Kasumi-1 (cell line): Measurements from ENCODE around the gene INIP.
"Not testable (repeated sequence)": the region's sequence is repeated elsewhere in the genome, so short reads cannot be mapped to it uniquely, and the experiment has no call there.

Experiments
- DNase-seq, 2 experiments: peaks; one replicate each; lab custom pipeline; 2025; lab: John Stamatoyannopoulos, UW

Gene INIP

DNA sequence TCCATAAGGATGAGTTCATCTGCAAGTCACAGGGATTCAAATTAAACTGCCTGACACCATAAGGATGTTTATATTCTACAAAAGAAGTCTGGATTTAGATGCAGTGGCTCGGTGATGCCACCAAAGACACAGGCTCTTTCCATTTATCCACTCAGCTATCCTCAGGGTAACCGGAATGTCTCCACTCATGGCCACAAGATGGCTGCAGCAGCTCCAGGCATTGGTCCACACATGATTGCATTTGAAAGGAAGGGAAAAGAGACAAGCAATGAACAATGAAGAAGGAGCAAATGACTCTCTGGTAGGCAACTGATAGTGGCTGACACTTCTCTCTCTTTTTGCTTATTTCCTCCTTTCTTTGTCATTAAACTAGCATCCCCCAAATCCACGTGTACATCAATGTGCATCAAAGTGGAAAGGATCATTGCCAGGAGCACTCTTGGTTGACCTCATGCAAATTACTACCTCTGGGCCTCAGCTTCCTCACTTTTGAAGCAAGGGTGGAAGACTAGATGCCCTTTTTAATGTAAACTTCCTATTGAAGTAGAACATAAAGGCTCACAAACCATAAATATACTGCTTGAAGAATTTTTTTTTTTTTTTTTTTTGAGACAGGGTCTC, 25.4 kb upstream of the INIP start:
- DNase-seq: no peak

DNA sequence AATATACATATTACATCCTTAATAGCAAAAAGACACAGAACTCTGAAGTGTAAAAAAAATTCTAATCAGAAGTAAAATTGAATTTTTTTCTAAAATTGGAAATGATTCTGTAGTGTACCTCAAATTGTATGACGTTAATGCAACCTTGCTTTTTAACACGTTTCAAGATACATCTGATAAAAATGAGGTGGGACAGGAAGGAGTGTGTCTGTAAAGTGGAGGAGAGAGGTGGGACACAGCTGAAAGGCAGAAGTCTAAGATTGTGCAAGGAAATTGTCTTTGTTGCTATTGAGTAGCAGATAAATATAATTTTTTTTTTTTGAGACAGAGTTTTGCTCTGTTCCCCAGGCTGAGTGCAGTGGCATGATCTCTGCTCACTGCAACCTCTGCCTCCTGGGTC, 17.0 kb upstream of the INIP start:
- DNase-seq: no peak

DNA sequence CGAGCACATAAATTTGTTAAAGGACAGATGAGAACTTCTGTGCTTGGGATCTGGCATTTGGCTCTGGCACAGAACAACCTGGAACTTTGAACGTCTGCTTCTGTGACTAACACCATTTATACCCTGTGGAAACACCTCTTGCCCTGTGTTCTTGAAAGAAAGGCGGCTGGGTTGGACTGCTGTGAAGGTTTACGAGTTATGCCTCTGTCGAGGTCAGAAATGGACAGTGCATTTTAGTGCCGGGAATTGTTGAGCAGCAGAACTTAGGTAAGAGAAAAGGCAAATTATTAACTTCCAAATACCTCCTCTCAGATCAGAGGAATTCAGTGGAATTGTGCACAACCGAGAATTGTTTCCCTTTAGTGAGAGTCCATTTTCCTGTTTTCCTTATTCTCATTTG, 14.1 kb upstream of the INIP start:
- DNase-seq: no peak

DNA sequence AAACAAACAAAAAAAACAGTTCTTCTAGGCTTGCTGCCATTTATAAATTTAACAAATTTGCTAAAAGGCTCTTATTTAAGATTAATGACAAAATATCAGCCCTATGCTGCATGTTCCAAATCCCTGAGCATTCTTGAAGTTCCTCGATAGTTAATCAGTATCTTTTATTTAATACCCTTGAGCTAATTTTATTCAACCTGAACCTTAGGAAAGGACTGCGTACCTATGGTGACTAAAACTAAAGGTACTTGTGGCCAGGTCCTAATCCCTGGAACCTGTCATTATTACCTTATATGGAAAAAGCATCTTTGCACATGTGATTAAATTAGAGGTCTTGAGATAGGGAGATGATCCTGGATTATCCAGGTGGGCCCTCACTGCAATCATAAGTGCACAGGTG, 10.5 kb upstream of the INIP start:
- DNase-seq: no peak

DNA sequence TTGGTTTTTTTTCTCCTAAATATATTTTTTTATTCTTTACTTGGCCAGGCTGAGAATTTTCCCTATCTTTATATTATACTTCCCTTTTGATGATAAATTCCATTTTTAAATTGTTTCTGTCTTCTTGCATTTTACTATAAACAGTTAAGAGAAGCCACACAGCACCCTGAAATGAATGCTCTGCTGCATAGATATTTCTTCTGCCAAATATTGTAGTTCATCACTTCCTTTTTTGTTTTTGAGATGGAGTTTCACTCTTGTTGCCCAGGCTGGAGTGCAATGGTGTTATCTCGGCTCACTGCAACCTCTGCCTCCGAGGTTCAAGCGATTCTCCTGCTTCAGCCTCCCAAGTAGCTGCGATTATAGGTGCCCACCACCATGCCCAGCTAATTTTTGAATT, 8.5 kb upstream of the INIP start:
- DNase-seq: no peak

DNA sequence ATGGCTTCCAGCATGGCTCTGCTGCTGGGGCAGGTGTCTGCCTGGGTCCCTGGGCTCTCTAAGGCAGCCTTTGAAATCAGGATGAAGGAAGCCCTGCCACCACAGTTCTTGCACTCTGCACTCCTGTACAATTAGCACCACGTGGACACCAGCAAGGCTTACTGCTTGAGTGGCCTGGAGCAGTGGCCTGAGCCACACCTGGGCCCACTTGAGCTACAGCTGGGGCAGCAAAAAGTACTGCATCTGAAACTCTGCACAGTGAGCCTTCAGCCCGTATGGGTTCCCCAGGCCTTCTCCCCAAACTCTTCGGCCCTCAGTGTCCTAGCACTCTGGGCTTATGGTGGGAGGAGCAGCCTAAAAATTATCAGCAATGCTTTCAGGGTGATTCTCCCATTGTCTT, 8.0 kb upstream of the INIP start:
- DNase-seq: no peak

DNA sequence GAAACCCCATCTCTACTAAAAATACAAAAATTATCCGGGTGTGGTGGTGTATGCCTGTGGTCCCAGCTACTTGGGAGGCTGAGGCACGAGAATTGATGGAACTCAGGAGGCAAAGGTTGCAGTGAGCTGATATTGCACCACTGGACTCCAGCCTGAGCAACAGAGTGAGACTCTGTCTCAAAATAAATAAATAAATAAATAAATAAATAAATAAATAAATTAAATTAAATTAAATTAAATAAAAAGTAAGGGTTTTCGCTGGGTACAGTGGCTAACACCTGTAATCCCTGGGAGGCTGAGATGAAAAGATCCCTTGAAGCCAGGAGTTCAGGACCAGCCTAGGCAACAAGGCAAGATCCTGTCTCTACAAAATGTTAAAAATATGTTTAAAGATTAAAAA, 4.8 kb upstream of the INIP start:
- not testable (repeated sequence) for DNase-seq

DNA sequence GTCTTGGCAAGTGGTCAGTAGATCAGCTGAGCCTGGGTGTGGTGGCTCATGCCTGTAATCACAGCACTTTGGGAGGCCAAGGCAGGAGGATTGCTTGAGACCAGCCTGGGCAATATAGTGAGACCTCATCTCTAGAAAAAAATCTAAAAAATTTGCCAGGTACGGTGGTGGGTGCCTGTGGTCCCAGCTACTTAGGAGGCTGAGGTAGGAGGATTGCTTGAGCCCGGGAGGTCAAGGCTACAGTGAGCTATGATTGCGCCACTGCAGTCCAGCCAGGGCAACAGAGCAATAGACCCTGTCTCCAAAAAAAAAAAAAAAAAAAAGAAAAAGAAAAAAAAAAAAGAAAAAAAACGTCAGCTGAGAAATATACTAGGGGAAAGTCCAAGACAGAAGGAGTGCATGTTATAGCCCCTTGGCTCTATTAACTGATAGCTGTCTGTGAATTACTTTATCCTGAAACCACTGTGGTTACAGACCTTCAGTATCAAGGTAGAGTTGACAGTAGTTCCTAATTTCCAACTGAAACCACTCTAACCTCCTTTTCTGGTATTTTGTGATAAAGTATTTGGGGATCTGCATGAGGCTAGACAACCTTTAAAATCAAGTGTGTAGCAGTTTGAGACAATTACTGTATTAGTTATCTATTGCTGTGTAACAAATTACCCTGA, 2.3 kb upstream of the INIP start:
- no peak for DNase-seq

DNA sequence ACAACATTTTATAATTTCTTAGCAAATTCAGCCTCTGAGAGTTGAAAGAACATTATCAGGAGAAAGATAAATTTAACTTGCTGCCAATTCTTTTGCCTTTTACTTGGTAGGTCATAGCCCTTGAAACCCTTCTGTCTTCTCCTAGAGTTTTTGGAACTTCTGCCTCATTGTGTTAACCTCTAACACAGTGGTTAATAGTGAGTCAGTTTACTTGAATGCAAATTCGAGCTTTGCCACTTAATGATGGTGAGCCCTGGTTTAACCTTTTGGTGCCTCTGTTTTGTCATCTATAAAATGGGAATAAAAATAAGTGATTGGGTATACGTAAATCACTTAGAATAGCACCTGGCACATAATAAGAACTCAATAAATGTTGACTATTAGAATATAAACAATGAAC, 1.8 kb upstream of the INIP start:
- no peak for DNase-seq

DNA sequence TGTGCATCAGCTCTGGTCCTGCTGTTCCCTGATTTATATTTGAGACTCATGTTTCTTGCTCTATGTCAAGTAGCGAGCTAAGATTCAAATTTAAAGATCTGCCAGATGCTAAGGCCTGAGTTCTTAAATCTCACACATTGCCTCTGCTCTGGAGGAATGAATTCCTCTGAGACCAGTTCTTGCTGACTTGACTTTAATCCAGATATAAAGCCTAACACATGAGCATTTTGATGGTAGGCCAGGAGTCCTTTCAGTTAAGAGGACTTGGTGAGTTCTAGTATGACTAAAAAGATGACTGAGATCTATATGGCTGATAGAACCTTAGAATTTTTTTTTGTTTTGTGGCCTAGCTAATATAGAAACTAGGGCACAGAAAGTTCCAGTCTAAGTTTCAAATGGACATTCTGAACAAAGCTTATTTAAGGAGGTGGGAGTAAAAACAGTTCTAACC, 1.3 kb upstream of the INIP start:
- DNase-seq: no peak

DNA sequence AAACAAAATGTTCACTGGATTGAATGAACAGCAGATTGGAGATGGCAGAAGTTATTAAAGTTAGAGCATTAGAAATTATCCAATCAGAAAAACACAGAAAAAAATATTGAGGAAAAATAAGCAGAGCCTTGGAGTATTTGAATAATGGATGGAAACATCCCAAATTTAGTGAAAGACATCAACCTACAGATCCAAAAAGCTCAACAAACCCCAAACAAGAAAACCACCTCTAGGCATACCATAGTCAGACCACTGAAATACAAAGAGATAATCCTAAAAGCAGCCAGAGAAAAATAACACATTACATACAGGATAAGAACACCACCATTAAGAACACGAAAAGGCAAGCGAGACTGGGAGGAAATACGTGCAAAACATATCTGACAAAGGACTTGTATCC, 5.2 kb downstream of the INIP start:
- DNase-seq: no peak

DNA sequence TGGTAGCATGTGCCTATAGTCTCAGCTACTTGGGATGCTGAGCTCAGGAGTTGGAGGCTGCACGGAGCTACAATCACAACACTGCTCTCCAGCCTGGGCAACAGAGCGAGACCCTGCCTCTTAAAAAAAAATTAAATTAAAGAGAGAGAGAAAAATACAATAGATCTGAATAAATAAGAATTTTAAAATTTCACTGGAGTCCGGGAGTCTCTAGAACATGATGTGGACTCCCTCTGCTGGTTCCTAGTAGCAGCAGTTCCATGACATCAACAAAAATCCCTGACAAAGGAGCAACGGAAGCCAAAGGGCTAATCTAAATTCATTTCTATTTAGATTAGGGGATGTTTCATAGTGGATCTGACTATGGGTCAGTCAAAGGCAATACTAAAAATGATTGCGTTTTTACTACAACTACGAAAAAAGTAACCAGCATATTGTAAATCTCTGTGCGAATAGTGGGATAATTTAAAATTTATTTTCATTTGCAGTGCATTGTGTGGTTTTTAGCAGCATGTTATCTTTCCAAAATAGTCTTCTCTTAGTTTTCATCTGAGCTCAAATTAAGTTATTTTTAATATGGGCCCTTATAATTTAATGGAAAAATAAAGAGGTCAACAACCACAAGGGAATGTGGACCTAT, 6.7 kb downstream of the INIP start:
- peak; percentile 54 to 77 for DNase-seq

DNA sequence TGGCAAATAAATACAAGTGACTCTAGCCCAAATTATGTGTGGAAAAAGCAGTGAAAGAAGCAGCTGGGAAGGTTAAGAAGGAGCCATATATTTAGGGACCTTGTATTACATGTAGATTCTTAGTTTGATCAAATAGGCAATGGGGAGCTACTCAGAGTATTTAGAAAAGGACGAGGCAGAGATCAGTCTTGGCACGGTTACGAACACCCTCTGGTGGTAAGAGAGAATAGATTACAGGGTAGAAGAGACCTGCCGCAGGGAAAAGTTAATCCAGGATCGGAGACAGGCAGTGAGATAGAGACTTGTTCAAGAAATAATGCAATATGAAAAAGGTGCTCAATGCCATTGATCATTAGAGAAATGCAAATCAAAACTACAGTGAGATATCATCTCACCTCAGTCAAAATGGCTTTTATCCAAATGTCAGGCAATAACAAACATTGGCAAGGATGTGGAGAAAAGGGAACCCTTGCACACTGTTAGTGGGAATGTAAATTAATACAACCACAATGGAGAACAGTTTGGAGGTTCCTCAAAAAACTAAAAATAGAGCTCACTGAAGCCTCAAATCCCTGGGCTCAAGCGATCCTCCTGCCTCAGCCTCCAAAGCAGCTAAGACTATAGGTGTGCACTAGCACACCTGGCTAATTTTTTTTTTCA, 12.0 kb downstream of the INIP start:
- DNase-seq: peak; percentile 56 to 68

DNA sequence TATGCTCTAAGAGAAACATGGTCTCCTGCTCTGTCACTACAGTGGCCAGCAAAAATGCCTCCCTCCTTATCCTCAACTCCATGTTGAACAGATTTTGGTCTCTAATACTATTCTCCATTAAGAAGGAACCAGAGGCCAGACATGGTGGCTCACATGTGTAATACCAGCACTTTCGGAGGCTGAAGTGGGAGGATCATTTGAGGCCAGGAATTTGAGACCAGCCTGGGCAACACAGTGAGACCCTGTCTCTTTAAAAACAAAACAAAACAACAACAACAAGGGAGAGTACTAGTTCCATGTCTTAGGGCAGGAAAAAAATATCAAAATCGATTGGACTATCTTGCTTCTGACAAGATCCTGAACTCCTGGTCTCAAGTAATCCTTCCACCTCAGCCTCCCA, 14.6 kb downstream of the INIP start:
- no peak for DNase-seq

DNA sequence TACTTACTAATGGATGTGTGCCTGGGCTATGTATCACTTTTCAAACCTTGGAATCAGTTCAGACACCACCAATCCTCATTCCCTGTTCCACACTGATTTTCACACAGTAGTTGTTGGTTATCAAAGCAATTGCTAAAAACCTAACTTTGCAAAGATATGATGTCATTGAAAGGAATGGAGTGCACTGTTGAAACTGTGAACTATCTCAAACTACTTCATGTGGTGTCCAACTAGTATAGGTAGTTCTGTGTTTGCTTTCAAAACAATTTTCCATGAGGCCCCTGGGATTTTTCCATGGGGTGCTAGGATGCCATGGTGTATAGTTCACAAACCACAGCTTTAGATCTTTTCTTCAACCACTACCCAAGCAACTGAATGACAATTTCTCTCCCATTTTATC, 17.8 kb downstream of the INIP start:
- DNase-seq: no peak

DNA sequence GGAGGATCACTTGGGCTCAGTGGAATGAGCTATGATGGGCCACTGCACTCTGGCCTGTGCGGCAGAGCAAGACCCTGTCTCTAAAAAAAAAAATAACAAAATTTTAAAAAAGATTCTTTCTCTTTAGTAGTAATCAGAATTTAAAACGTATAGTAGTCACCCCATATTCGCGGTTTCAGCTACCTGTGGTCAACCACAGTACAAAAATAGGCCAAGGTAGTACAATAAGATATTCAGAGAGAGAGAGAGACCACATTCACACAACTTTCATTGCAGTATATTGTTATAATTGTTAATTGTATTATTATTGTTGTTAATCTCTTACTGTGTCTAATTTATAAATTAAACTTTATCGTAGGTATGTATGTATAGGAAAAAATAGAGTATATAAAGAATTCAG, 18.7 kb downstream of the INIP start:
- no peak for DNase-seq

DNA sequence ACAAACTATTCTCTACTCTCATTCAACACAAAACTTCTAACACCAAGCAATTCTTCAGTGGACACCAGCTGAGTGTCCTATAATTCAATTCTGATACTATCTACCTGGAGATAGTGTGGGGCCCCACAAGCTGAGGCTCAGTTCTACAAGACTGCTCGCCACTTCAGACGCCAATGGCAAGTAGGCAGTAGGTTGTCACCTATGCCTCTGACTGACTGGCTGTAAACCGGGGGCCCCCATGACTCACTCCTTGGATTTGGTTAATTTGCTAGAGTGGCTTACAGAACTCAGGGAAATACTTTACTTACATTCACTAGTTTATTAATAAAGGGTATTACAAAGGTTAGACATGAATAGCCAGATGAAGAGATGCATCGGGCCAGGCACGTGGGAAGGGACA, 21.5 kb downstream of the INIP start:
- no peak for DNase-seq

DNA sequence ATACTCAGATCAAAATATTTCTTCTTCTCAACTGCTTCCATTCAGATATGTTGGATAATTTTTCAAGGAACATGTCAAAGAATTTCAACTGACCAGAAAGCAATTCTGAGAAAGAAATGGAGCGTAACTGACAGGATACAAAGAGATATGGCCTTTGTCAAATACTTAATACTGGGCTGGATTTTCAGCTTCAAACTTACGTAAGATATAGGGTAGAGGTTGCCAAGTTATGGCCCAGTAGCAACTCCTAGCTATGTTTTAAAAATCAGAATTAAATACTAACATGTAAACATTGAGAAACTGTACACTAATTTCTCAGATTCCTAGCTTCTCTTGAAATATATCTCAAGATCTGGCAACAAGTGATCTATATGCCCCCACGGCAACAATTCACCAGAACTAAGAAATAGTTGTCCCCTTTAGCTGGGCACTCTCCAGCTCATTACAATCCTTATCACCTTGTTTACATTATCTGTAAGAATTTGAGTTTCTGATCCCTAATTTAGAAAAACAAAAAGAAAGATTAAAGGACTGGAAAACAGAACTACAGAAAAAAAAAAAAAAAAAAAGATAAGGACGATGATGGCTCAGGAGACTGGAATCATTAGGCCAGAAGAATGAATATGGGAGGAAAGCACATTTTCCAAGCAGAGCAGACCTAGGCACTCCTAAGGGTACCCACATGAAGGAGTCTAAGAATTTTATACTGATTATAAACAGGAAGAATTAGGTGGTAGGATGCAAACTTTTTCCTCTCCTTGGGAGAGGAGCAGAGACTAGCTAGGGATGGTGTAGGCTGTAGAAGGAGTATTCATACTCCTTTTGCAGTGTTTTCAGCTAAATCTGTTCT, 23.0 kb downstream of the INIP start:
- DNase-seq: no peak

DNA sequence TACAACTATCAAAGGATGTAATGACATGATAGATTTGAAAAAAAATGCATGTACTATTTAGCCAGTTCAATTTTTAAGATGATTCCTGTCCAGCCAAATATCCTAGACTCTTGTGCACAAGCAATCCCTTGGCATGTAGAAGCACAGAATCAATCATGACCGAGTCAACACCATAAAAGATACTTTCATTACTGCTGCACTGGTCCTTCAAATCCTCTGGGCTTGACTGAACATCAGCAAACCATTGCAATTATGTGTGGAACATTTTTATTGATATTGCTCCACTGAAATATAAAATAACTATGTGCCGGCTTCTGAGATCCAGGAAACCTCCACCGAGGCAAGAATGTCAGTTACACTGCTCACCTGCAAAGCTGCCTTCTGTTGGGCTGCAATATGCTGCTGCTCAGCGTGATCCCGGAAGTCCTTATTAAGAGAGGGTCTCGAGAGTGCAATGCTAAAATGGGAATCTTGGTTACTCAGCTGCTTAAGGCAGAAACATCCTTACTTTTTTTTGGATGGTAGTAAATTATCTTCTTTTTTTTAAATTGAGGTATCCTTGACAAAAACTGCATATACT, 28.7 kb downstream of the INIP start:
- no peak for DNase-seq

DNA sequence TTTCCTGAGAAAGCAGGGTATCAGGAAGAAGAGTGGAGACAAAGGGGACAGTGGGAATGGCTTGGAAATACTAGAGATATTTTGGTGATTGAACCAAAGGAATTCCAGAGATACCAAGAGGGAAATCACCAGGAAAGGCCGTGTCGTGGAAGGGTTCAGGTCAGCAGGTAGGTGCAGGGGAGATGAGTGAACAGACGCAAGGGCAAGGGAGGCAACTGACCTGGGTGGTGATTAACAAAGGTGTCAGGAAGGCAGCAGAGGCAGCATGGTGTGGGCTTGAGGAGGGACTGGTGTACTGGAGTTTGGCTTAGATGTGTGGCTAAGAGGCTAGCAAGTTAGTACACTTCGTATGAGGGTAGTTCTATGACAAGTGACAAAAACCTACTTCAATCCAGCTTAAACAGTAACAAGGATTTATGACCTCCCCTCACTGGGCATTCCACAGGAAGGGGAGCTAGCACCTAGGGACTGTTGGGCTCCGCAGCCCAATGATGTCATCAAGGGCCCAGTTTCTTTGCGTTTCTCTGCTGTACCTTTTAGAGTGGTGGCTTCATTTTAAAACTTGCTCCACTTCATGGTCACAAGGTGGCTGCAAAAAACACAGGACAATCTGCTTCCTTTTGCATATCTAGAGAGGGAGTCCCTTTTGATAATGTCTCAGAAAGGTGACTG, 37.0 kb downstream of the INIP start:
- no peak for DNase-seq

DNA sequence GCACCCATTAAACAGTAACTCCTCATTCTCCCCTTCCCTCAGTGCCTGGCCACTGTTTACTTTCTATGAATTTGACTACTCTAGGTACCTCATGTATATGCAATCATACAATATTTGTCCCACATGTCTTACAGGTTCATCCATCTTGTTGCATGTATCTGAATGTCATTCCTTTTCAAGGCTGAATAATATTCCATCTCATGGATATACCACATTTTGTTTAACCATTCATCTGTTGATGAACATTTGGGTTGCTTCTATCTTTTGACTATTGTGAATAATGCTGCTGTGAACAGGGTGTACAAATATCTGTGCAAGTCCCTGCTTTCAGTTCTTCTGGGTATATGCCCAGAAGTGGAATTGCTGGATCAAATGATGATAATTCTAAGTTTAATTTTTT, 40.9 kb downstream of the INIP start:
- no peak for DNase-seq
